Measurements from ENCODE around the gene MRPS22. TPM values are rescaled to one million over a fixed set of nuclear protein-coding genes. Genes with fewer than 3 reads are reported as not detected.

MRPS22 gene
- total and polyA plus RNA-seq, 2 of the 13 experiments (the other 11 are each of a cell fraction or from before 2014, with no cell fraction given): 52.7 to 113 TPM

- TF ChIP-seq HDAC2 (CRISPR knock-in tag; IDR thresholded peaks at IDR 0.05): no peak
- TF ChIP-seq ZBTB46 (CRISPR knock-in tag; IDR thresholded peaks at IDR 0.05; ENCODE audit: borderline replicate concordance): 0 out of 2 replicates have a peak, but pooled peaks have one; percentile 75
- TF ChIP-seq ATRX (CRISPR knock-in tag; IDR thresholded peaks at IDR 0.05; ENCODE audit: borderline replicate concordance): no peak
- 0 out of 2 replicates have a peak, but pooled peaks have one; percentile 29 for TF ChIP-seq ZNF12 (CRISPR knock-in tag; IDR thresholded peaks at IDR 0.05)
- no peak for TF ChIP-seq ZNF24 (IDR thresholded peaks at IDR 0.05)
- TF ChIP-seq HDAC1 (CRISPR knock-in tag; IDR thresholded peaks at IDR 0.05): no peak
- TF ChIP-seq ZNF407 (CRISPR knock-in tag; IDR thresholded peaks at IDR 0.05; ENCODE audit: not compliant biosample characterization): peak; percentile 65
- TF ChIP-seq ZNF557 (CRISPR knock-in tag; IDR thresholded peaks at IDR 0.05): no peak
- TF ChIP-seq ONECUT2 (CRISPR knock-in tag; IDR thresholded peaks at IDR 0.05): no peak
- TF ChIP-seq ZXDC (CRISPR knock-in tag; IDR thresholded peaks at IDR 0.05): no peak
- 0 out of 2 replicates have a peak, but pooled peaks have one; percentile 17 for TF ChIP-seq PHF21A (CRISPR knock-in tag; IDR thresholded peaks at IDR 0.05)
- TF ChIP-seq ZNF543 (CRISPR knock-in tag; IDR thresholded peaks at IDR 0.05): 0 out of 2 replicates have a peak, but pooled peaks have one; percentile 34
- no peak for TF ChIP-seq ZNF354B (CRISPR knock-in tag; IDR thresholded peaks at IDR 0.05)
- no peak for TF ChIP-seq ZIK1 (CRISPR knock-in tag; IDR thresholded peaks at IDR 0.05; ENCODE audit: borderline replicate concordance, low read depth)
- TF ChIP-seq ZNF678 (CRISPR knock-in tag; IDR thresholded peaks at IDR 0.05): 0 out of 2 replicates have a peak, but pooled peaks have one; percentile 22
These were observed 45.2 kb downstream of the MRPS22 start (continued) for GRCh38 chr3:139388821-139389551.

Measured in HepG2 (cell line).